Limb (tissue), 2 donors: ENCODE data around the gene SNUPN.
"Not testable (repeated sequence)": the region's sequence is repeated elsewhere in the genome, so short reads cannot be mapped to it uniquely, and the experiment has no call there.

Experiments used
- DNase-seq, 2 donors: peaks; one replicate each; pipeline ENCODE4 v3.0.0-alpha.2; 2016; ENCODE audit errors: extremely low spot score in 2 of 2

SNUPN gene

DNA sequence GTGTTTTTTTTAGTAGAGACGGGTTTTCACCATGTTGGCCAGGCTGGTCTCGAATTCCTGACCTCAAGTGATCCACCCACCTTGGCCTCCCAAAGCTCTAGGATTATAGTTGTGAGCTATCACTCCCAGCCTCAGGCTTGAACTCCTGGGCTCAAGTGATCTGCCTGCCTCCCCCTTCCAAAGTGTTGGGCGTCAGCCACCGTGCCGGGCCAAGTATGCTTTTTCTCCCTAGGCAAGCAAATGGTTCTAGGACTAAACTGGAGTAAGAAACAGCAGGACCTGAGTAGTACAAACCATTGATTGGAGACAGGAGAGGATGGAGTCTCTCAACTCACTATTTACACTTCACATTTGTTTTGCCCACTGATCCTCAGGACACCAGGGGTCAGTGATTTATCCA is 41.8 kb downstream of the SNUPN start:
- DNase-seq, result no peak

DNA sequence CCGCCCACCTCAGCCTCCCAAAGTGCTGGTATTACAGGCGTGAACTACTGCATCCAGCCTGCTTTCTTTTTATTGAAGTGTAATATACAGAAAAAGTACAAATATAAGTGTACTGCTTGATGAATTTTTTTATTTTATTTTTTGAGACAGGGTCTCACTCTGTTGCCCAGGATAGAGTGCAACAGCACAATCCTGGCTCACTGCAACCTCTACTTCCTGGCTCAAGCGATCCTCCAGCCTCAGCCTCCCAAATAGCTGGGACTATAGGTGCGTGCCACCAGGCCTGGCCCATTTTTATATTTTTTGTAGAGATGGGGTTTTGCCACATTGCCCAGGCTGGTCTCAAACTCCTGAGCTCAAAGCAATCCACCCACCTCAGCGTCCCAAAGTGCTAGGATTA is 42.6 kb downstream of the SNUPN start:
- DNase-seq, result not testable (repeated sequence)

DNA sequence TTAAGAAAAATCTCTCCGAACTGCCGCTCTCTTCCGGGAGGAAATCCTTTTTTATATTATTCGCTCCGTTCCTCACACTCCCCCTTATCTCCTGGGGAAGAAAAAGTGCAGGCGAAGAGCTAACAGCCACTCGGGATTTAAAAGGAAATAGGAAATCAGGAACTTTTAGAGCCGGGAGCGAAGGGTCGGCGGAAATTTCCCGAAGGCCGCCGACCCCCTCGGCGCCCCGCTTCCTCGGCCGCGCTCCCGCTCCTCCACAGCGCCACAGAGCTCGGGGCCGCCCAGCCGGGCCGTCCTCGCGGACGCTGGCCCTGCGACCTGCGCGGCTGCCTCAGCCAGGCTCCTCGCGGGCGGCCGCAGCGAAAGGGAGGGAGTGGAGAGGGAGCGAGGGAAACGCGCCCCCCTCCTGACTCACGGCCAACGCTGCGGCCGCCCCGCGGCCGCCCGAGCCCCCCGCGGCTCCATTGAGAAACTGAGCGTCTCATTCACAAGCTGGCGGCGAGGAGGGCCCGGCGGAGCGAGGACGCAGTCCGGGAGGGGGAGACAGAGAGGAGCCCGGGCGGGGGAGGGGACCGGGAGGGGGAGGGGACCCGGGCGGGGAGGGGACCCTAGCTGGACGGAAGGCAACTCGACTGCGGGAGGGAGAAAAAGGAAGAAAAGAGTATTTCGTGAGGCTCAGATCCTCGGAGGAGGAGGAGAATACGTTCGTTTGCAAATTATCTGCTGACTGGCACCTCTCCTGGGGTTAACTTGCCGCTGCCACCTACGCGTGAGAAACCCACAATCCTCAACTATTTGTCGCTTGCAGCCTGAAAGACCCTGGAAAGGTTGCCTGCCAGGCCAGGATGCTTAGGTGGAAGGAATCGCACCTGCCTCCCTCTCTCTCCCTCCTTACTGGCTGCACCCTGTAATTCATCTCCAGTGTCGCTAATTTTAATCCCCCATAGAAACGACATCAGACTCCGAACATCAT is 46.3 kb downstream of the SNUPN start, which contains the start of gene PTPN9:
Gene PTPN9, minus strand, starts transcription at position 368 of the 973 bp plus-strand sequence. CDS start 539 bp downstream, outside the sequence.
- DNase-seq, result peak; percentile 83 to 91

DNA sequence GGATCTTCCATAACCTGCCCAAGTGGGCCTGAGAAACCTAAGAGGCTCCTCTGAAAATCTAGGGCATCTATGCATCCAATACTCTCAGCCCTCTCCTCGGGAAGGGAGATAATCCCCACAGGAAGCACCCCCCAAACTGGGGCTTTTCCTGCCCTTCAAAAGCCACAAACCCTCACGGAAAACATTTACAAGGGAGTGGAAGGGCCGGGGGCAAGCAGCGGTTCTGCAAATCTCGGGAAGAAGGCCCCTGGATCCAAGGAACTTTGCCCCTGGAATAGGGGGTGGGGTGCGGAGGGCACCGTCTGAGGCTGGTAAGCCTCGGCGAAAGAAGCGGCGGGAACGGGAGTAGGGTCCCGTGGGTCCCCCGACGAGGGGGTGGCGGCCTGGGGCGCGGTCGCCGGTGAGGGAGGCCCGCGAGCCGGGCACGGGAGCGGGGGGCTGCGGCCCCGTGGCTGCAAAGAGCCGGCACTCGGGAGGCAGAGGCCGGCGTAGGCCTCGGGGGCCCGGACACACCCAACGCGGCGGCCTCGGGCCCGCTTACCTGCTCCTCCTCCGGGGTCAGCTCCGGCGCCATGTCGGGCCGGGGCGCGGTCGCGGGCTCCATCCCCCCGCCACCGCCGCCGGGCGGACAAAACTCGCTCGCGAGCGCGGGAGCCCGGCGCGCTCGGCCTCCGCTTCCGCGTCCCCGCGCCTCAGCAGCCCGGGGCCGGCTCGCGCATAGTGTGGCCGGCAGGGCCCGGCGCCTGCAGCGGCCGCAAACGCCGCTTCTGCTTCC is 47.2 kb downstream of the SNUPN start:
- peak in 1 of 2 donors; percentile 65 for DNase-seq

DNA sequence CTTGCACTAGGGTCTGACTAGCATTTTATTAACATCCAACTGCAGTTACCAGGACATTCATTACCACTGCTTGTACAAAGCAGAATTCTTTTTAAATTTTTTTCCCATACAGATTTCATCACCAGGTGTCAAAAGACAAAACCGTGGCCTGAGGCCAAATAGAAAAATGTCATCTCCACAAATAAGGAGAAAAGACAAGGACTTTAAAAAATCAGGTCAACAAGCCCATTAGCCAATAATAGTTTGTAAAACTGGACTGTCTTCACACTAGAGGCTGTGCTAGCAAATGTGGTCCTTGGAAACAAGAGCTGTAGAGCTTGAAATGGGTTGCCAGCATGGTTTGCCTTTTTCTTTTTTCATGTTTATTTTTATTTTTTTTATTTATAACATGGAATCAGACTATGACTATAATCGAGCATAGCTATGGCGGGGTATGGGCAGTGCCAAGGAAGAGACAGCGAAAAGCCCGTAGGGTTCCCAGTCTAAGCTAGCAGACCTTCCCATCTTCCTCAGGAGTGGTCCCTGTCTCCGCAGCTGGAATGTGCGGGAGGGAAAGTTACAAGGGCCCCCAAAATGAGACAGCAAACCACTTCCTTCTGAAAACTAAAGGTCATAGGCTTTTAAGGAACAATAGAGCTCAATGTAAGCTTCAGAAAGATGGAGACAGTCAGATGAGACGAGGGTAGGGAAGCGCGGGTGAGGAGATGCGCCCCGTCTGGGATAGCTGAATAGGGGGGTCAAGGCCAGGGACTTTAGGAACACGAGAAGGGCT is 47.9 kb downstream of the SNUPN start:
- DNase-seq, result no peak

DNA sequence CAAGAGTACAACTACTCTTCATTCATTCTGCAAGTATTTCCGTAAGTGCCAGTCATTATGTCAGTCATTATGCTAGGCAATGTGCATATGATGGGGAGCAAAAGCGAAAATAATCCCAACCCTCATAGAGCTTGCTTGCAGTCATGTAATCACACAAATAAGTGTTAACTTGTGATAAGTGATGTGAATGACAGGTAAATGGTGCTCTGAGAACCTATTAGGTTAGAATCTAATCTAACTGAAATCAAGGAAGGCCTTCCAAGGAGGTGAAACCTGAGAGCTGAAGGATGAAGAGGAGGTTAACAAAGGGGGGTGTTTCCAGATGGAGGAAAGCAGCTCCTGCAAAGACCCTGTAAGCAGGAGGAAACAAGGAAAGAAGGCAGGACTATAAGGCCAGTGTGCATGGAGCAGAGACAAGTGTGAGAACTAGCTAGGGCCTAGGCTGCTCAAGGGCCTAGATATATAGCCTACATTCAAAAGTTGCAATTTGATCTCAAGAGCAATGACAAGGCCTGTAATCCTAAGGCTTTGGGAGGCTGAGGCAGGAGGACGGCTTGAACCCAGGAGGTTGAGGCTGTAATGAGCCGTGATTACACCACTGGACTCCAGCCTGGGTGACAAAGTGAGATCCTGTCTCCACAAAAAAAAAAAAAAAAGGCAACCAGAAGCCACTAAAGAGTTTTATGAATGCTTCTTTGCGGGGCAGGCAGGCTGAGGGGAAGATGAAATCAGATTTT is 51.7 kb downstream of the SNUPN start:
- DNase-seq, result no peak

DNA sequence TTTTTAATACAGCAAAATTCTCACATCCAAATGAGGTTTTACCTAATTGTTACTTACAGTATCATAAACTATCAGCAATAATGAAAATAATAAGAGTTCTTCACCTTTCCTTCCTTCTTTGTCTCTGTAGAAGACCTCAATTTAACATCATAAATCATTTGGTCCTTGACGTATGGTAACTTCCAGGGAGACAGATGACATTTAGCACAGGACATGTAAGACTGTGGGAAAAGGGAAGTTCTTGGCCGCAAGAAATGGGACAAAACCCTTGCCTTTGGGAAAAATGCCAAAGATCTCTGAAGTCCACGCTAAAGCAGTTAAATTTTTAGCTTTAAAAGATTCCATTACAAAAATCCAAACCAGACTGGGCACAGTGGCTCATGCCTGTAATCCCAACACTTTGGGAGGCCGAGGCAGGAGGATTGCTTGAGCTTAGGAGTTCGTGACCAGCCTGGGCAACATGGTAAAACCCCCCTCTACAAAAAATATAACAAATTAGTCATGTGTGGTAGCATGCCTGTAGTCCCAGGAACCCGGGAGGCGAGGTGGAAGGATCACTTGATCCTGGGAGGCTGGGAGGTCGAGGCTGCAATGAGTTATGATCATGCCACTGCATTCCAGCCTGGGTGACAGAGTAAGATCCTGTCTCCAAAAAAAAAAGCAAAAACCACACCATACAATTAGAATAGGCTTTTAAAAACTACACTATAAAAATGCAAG is 55.2 kb downstream of the SNUPN start:
- no peak for DNase-seq

DNA sequence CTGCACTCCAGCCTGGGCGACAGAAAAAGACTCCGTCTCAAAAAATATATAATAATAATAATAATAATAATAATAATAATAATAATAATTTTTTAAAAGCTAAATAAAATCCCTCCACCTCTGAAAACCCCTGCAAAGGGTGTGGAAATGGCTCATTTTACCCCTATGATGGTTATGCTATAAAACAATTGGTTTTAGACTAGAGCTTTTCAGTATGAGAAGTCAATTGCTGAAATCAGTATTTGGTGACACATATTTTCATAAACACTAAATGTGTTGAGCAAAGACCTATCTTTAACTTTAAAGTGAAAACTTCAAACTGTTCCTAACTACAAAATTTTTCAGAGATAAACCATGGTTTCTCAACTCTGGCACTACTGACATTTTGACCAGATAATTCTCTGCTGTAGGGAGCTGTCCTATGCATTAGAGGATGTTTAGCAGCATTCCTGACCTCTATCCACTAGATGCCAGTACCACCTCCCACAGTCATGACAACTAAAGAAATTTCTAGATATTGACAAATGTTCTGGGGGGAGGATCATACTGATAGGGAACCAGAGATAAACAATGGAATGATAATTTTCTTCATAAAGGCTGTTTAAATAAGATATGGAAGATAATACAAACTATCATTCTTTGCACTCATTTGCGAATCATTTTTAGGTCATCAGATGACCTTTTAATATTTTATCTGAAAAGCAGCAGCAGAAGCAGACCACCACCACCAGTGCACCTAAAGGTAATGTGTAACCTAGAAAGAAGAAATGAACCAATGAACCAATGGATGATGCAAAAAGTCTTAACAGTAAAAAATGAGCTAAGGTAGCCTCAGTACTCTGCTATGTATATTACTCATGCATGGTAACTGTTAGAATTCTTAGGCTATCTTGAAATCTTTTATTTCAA is 60.2 kb downstream of the SNUPN start:
- no peak for DNase-seq

DNA sequence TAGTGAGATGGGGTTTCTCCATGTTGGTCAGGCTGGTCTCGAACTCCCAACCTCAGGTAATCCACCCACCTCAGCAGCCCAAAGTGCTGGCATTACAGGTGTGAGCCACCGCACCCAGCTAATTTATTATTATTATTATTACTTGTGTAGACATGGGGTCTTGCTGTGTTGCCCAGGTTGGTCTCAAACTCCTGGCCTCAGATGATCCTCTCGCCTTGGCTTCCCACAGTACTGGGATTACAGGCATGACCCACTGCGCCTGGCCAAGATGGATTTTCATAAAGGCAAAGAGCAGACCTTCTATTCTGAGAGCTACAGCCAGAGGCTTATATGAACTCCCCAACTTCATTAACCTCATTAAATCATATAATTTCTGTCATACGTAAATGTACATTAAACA is 63.6 kb downstream of the SNUPN start:
- DNase-seq, result no peak

DNA sequence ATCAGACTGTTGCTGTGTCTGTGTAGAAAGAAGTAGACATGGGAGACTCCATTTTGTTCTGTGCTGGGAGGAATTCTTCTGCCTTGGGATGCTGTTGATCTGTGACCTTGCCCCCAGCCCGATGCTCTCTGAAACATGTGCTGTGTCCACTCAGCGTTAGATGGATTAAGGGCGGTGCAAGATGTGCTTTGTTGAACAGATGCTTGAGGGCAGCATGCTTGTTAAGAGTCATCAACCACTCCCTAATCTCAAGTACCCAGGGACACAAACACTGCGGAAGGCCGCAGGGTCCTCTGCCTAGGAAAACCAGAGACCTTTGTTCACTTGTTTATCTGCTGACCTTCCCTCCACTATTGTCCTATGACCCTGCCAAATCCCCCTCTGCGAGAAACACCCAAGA is 66.2 kb downstream of the SNUPN start:
- DNase-seq, result not testable (repeated sequence)

DNA sequence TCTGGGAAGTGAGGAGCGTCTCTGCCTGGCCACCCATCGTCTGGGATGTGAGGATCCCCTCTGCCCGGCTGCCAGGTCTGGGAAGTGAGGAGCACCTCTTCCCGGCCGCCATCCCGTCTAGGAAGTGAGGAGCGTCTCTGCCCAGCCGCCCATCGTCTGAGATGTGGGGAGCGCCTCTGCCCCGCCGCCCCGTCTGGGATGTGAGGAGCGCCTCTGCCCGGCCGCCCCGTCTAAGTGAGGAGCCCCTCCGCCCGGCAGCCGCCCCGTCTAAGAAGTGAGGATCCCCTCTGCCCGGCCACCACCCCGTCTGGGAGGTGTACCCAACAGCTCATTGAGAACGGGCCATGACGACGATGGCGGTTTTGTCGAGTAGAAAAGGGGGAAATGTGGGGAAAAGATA is 66.6 kb downstream of the SNUPN start:
- not testable (repeated sequence) for DNase-seq

DNA sequence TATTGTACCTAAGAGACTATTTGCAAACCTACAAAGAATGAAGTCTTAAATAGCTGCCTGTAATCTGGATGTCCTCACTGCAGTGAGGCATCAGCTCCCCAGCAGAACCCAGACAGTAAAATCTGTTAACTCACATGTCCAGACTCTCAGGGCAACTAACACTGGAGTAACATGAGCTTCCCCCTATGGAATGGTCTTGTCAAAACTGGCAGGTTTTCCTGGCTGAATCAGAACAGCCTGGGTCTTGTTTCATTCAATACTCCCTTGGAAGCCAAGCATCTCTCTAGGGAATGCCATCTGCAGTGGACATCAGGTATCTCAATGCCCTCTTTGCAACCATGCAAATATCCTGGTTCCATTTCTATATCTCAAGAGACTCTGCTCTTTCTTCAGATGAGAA is 70.8 kb downstream of the SNUPN start:
- no peak for DNase-seq

DNA sequence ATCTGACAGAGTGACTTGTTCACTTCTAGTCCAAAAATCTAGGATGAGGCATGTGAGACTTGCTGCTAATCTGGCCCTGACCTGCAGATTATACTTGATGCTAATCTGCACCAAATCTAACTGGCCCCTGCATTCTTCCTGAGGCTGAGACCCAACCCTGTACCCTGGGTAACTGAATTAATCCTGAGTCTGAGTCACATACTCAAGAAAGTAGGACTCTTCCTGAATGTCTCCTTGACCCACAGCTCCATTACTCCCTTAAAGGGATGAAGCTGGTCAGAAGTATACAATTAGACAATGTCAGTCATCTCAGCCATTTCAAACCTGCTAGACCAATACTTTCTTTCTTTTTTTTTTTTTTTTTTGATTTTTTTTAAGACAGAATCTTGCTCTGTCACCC is 71.9 kb downstream of the SNUPN start:
- DNase-seq, result no peak

DNA sequence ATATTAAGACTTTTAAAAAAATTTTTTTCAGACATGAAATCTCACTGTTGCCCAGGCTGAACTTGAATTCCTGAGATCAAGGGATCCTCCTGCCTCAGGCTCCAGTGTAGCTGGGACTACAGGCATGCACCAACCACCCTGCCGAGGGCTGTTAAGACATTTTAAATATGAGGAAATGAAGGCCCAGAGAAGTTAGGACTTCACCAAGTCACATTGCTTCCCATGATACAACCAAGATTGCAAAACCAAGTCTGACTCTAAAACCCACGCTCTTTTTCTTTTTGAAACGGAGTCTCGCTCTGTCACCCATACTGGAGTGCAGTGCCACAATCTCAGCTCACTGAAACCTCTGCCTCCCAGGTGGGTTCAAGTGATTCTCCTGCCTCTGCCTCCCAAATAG is 74.4 kb downstream of the SNUPN start:
- no peak for DNase-seq
